HG02759 (cell line): ENCODE results near the gene CTNNBIP1.
"Not testable (repeated sequence)": the region's sequence is repeated elsewhere in the genome, so short reads cannot be mapped to it uniquely, and the experiment has no call there.

Source experiments
- ATAC-seq: cut with Tn5 transposase; IDR thresholded peaks from one replicate; pipeline ENCODE4 v1.9.1; 2021; ENCODE audit warnings: mild to moderate bottlenecking, moderate library complexity; ENCODE audit not compliant: unreplicated experiment

The CTNNBIP1 gene

DNA sequence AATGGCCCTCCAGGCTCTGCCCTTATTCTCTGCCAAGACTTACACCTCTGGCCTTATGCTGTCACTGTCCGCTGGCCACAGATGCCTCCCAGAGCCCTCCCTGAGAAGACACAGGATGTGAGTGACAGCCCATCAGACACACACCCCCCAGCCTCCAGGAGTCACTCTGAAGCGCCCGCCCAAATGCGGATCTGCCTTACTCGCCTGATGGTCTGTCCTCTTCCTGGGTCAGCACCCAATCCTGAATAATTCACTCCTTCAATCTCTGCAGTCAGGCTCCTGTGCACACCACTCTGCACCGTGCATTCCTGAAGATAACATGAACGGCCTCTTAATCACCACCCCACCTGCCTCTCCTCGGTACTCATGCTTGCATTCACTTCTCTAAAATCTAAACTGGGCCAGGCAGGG, 101.0 kb downstream of the CTNNBIP1 start:
- ATAC-seq = no peak

GRCh38 chr1:9808459-9808858, 101.6 kb downstream of the CTNNBIP1 start:
- no peak for ATAC-seq

GRCh38 chr1:9807541-9807940, 102.5 kb downstream of the CTNNBIP1 start:
- ATAC-seq = no peak

GRCh38 chr1:9805972-9806371, 104.1 kb downstream of the CTNNBIP1 start:
- not testable (repeated sequence) for ATAC-seq

GRCh38 chr1:9805006-9805508, 105.0 kb downstream of the CTNNBIP1 start:
- ATAC-seq = no peak

- not testable (repeated sequence) for ATAC-seq
Observed at GRCh38 chr1:9803003-9803918, 106.8 kb downstream of the CTNNBIP1 start.

DNA sequence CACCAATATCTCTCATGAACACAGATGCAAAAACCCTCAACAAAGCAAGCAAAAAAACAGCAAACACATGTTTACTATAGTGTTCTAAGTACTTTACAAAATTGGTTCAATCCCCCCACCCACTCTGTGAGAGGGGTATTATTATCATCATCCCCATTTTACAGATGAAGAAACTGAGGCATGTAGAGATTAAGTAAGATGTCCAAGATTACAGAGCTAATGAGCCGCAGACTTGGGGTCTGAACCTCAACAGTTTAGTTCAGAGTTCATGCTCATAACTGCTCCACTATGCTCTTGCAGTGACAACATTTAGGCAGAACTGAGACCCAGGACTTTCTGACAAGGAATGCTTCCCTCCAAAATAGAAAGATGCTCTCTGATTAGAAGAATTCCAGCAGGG, 108.2 kb downstream of the CTNNBIP1 start:
- no peak for ATAC-seq
